Endothelial cell (in vitro differentiated cells): Measurements from ENCODE around the gene PPARGC1A. TPM values are rescaled to one million over a fixed set of nuclear protein-coding genes. Genes with fewer than 3 reads are reported as not detected.

Experiments used
- DNase-seq: peaks from one replicate; pipeline ENCODE4 v3.0.0; 2021; ENCODE audit warnings: low spot score
- H3K27ac Mint-ChIP-seq: one replicate; pipeline ENCODE4 v1.8.0; 2021; ENCODE audit warnings: mixed read lengths, inconsistent platforms; ENCODE audit not compliant: unreplicated experiment
- H3K27me3 Mint-ChIP-seq: one replicate; pipeline ENCODE4 v1.8.0; 2021; ENCODE audit warnings: mild to moderate bottlenecking, moderate library complexity, mixed read lengths, inconsistent platforms; ENCODE audit not compliant: unreplicated experiment
- H3K36me3 Mint-ChIP-seq: one replicate; pipeline ENCODE4 v1.8.0; 2021; ENCODE audit warnings: mild to moderate bottlenecking, low read depth, mixed read lengths, inconsistent platforms; ENCODE audit not compliant: unreplicated experiment
- H3K4me1 Mint-ChIP-seq: one replicate; pipeline ENCODE4 v1.8.0; 2021; ENCODE audit warnings: mild to moderate bottlenecking, mixed read lengths, inconsistent platforms; ENCODE audit not compliant: unreplicated experiment
- H3K4me3 Mint-ChIP-seq: one replicate; pipeline ENCODE4 v1.8.0; 2021; ENCODE audit warnings: mild to moderate bottlenecking, mixed read lengths, inconsistent platforms; ENCODE audit not compliant: unreplicated experiment
- H3K9me3 Mint-ChIP-seq: one replicate; pipeline ENCODE4 v1.8.0; 2021; ENCODE audit warnings: mixed read lengths, inconsistent platforms; ENCODE audit not compliant: unreplicated experiment
- total RNA-seq: library from RNA; stranded (reverse); fragmentation: NEBNext Ultra II Directional; extraction: Animal tissue kit (Norgen Biotek cat#: 25700); gene quantifications from one replicate; pipeline ENCODE4 v1.2.1, GENCODE V29; 2021; ENCODE audit not compliant: unreplicated experiment
- TF ChIP-seq, protein P1 (sequence below): fragments of 200-600 bp; sonication (generic); IDR thresholded peaks from one replicate; pipeline ENCODE4 v1.5.0; 2021; ENCODE audit warnings: antibody characterized with exemption; ENCODE audit not compliant: unreplicated experiment

Gene PPARGC1A
- total RNA-seq, 1 donor from 2014 or later, result 11.4 TPM

DNA sequence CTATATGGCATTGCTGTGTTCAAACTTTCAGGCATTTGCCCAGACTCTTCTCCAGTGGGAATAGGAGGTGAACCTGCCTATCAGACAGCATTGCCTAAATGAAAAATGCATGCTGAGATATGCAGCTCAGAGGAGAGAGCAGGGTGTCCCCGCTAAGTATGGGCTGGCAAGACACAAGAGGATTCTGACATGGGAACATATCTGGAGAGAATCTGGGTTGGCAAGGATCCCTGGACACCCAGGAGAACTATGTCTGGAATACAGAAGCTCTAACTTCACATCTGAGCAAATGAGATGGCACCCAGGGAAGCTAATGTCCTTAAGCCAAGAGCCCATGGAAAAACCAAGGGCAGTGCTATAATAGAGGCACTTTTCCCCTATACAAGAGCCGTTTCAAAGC is 18.4 kb downstream of the PPARGC1A start:
- no peaks in the 10 kb centered on the region for H3K36me3 Mint-ChIP-seq
- TF ChIP-seq, protein P1, sequence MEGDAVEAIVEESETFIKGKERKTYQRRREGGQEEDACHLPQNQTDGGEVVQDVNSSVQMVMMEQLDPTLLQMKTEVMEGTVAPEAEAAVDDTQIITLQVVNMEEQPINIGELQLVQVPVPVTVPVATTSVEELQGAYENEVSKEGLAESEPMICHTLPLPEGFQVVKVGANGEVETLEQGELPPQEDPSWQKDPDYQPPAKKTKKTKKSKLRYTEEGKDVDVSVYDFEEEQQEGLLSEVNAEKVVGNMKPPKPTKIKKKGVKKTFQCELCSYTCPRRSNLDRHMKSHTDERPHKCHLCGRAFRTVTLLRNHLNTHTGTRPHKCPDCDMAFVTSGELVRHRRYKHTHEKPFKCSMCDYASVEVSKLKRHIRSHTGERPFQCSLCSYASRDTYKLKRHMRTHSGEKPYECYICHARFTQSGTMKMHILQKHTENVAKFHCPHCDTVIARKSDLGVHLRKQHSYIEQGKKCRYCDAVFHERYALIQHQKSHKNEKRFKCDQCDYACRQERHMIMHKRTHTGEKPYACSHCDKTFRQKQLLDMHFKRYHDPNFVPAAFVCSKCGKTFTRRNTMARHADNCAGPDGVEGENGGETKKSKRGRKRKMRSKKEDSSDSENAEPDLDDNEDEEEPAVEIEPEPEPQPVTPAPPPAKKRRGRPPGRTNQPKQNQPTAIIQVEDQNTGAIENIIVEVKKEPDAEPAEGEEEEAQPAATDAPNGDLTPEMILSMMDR, result no peak
- no peaks in the 10 kb centered on the region for H3K27me3 Mint-ChIP-seq
- H3K4me3 Mint-ChIP-seq, result no peak overlapping the region
- H3K4me1 Mint-ChIP-seq, result no peaks in the 10 kb centered on the region
- no peak for DNase-seq
- H3K9me3 Mint-ChIP-seq, result no peaks in the 10 kb centered on the region
- H3K27ac Mint-ChIP-seq, result no peak overlapping the region

DNA sequence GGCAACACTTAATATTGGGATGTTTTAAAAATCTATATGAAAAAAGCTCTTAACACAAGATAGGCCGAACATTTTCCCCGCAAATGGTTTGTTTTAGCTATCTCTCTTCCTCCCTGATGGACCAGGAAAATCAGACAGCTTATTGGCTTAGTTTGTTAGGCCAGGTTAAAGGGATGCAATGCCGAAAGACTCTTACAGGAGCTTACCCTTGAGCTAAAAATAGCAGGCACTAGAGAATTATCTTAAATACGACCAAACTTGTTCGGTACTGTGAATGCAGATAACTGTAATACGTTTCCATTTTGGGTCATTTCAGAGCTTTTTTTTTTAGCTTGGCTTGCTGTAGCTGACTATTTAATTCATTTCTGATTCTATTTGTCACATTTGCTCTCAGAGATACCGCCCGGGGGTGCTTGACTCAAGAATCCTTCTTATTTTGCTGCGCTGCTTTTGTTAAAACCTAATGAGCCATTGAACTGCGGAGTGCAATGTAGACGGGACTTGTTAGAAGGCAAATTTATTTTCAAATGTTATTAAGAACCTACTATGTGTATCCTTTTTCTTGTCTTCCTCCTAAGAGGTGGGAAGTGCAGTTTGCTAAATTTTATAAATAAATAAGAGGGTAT is 23.3 kb downstream of the PPARGC1A start:
- no peak for DNase-seq
- H3K4me1 Mint-ChIP-seq, result no peaks in the 10 kb centered on the region
- no peaks in the 10 kb centered on the region for H3K9me3 Mint-ChIP-seq
- no peak overlapping the region for H3K27ac Mint-ChIP-seq
- no peaks in the 10 kb centered on the region for H3K36me3 Mint-ChIP-seq
- no peaks in the 10 kb centered on the region for H3K27me3 Mint-ChIP-seq
- no peak overlapping the region for H3K4me3 Mint-ChIP-seq
- TF ChIP-seq, protein P1, result no peak

DNA sequence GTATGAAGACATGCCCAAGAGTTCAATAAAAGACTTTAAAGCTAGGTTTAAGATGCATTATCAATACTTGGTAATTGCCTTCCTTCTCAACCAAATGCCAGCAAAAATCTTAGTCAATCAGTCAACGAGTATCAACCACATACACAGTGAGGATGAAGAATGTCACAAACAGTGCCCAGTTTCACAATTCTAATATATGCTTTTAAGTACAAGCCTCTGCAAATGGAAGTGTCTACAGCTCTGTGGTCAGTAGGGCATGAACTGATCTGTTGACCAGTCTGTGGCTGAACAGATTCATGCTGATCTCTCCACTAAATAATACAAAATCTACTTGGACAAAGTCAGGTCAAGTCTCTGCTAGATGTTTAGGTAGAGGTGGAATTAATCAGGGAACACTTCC is 27.9 kb downstream of the PPARGC1A start:
- no peak for DNase-seq
- Mint-ChIP-seq H3K4me3 (no peak overlapping the region), H3K9me3 (no peaks in the 10 kb centered on the region), H3K36me3 (no peaks in the 10 kb centered on the region), H3K27me3 (no peaks in the 10 kb centered on the region), H3K27ac (no peak overlapping the region), H3K4me1 (no peaks in the 10 kb centered on the region)
- TF ChIP-seq, protein P1, result no peak

DNA sequence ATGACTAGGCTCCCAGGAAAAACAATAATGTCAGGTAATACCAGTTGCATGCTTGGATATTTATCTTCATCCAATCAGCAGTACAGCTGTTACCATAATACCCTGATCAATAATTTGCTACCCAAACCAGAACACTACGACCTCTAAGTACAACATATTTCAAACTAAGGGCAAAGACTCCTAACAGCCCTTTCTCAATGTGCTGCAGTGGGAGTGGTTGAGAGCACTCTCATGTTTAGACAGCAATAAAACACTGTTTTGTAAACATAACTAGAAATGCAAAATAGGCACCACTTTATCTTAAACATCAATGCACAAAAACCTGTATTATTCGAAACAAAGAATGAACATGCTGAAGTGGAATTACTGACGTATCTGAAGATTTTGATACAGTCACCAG is 28.9 kb downstream of the PPARGC1A start:
- no peaks in the 10 kb centered on the region for H3K4me1 Mint-ChIP-seq
- no peaks in the 10 kb centered on the region for H3K9me3 Mint-ChIP-seq
- no peaks in the 10 kb centered on the region for H3K27me3 Mint-ChIP-seq
- DNase-seq, result no peak
- TF ChIP-seq, protein P1, result no peak
- no peaks in the 10 kb centered on the region for H3K36me3 Mint-ChIP-seq
- H3K4me3 Mint-ChIP-seq, result no peak overlapping the region
- H3K27ac Mint-ChIP-seq, result no peak overlapping the region

DNA sequence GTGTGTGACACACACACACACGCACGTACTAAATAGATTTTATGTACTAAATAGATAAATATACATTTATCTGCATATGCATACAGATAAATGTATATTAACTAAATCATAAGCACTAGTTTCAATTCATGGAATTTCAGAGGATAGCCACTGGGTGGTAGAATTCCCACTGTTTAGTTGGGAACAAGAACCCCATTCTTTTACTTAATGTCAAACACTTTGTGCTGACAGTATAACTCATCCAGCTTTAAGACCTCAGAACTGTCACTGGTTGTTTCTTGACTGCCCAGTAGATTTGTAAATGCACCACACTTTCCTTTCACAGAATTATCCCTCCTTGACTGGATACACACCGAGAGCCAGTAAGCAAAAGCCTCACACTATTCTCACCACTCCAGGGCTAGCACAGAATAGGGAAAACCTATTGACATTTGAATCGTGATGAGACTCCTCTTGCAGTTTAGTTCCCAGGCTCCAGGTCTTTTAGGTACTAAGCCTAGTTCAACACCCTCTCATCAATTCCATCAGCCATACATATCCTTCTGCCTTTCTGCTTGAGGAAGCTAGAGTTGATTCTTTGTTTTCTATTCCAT is 32.4 kb downstream of the PPARGC1A start:
- Mint-ChIP-seq H3K27me3 (no peaks in the 10 kb centered on the region), H3K4me3 (no peak overlapping the region), H3K4me1 (no peaks in the 10 kb centered on the region), H3K36me3 (no peaks in the 10 kb centered on the region), H3K27ac (no peak overlapping the region), H3K9me3 (no peaks in the 10 kb centered on the region)
- TF ChIP-seq, protein P1, result no peak
- DNase-seq, result no peak
